Activated CD4-positive, alpha-beta T cell treated with anti-CD3 and anti-CD28 coated beads for 36 hours (primary cell): ENCODE results near the gene NCS1. TPM values are rescaled to one million over a fixed set of nuclear protein-coding genes. Genes with fewer than 3 reads are reported as not detected.

Source experiments
- ATAC-seq: fragments of 200-7000 bp; cut with Tn5 transposase; one replicate; pipeline ENCODE4 v1.10.0; 2021; ENCODE audit warnings: mild to moderate bottlenecking, moderate library complexity
- CTCF ChIA-PET: fragments of 350-600 bp; sonication (Branson Sonifier 250); formaldehyde crosslinking; loops from one replicate; lab custom pipeline; 2021; ENCODE audit warnings: antibody characterized with exemption; lab: Charles Lee
- POLR2A ChIA-PET: fragments of 350-600 bp; sonication (Branson Sonifier 250); formaldehyde crosslinking; loops from one replicate; lab custom pipeline; 2021; ENCODE audit warnings: antibody characterized with exemption, inconsistent platforms; lab: Charles Lee
- DNase-seq: peaks from one replicate; pipeline ENCODE4 v3.0.0-alpha.2; 2020
- H3K27ac Mint-ChIP-seq: one replicate; pipeline ENCODE4 v1.8.0; 2021; ENCODE audit warnings: mixed read lengths
- H3K27me3 Mint-ChIP-seq: one replicate; pipeline ENCODE4 v1.8.0; 2021; ENCODE audit warnings: mixed read lengths
- H3K36me3 Mint-ChIP-seq: one replicate; pipeline ENCODE4 v1.8.0; 2021; ENCODE audit warnings: low read depth, mixed read lengths
- H3K4me1 Mint-ChIP-seq: one replicate; pipeline ENCODE4 v1.8.0; 2021; ENCODE audit warnings: mixed read lengths
- H3K4me3 Mint-ChIP-seq: one replicate; pipeline ENCODE4 v1.8.0; 2021; ENCODE audit warnings: mild to moderate bottlenecking, moderate library complexity, mixed read lengths
- H3K9me3 Mint-ChIP-seq: one replicate; pipeline ENCODE4 v1.8.0; 2021; ENCODE audit warnings: low read depth, mixed read lengths
- intact Hi-C, 2 experiments: fragments of 100-400 bp; cut with DNase I in 1 of 2; cut with micrococcal nuclease in 1 of 2; formaldehyde crosslinking; loops; one replicate each; pipeline versions ENCODE4 v1.14.2 to v1.15.1; 2022 to 2024; cut with DNase I, micrococcal nuclease
- total RNA-seq, 2 experiments: library from RNA; stranded (reverse); gene quantifications; one replicate each; pipeline ENCODE4 v1.2.3, GENCODE V29; 2021

NCS1 gene
- total RNA-seq, 2 experiments from 2014 or later, result 24.8 to 25.2 TPM

GRCh38 chr9:130194378-130194932 lies 22.3 kb downstream of the NCS1 start:
- no peaks in the 10 kb centered on the region for H3K36me3 Mint-ChIP-seq
- H3K27ac Mint-ChIP-seq, result no peak overlapping the region
- ChIA-PET CTCF (interaction anchor here (0.6 to 0.7 kb wide), 2 partner anchors 44 to 1022 kb away, joined by 3 read pairs; no protein-coding TSS in a partner anchor), POLR2A (interaction anchor here (0.6 kb wide), 1 partner anchor 26 kb away, joined by 4 read pairs; no protein-coding TSS in a partner anchor)
- no peak for ATAC-seq
- no peaks in the 10 kb centered on the region for H3K4me1 Mint-ChIP-seq
- H3K9me3 Mint-ChIP-seq, result no peaks in the 10 kb centered on the region
- no peak overlapping the region for H3K4me3 Mint-ChIP-seq
- intact Hi-C loops, result no loop called here
- DNase-seq, result no peak
- no peaks in the 10 kb centered on the region for H3K27me3 Mint-ChIP-seq

GRCh38 chr9:130195638-130196037 lies 23.4 kb downstream of the NCS1 start:
- H3K4me3 Mint-ChIP-seq, result no peak overlapping the region
- H3K9me3 Mint-ChIP-seq, result no peaks in the 10 kb centered on the region
- H3K4me1 Mint-ChIP-seq, result no peaks in the 10 kb centered on the region
- ChIA-PET CTCF (no interaction called here), POLR2A (no interaction called here)
- no peaks in the 10 kb centered on the region for H3K27me3 Mint-ChIP-seq
- ATAC-seq (no peak), DNase-seq (no peak)
- intact Hi-C loops, result no loop called here
- no peaks in the 10 kb centered on the region for H3K36me3 Mint-ChIP-seq
- H3K27ac Mint-ChIP-seq, result no peak overlapping the region

GRCh38 chr9:130196643-130197042 lies 24.4 kb downstream of the NCS1 start:
- H3K36me3 Mint-ChIP-seq, result no peaks in the 10 kb centered on the region
- no peaks in the 10 kb centered on the region for H3K9me3 Mint-ChIP-seq
- H3K27me3 Mint-ChIP-seq, result no peaks in the 10 kb centered on the region
- POLR2A ChIA-PET, result no interaction called here
- CTCF ChIA-PET, result no interaction called here
- H3K4me3 Mint-ChIP-seq, result no peak overlapping the region
- no peak overlapping the region for H3K27ac Mint-ChIP-seq
- H3K4me1 Mint-ChIP-seq, result no peaks in the 10 kb centered on the region
- DNase-seq (no peak), ATAC-seq (no peak)
- intact Hi-C loops, result no loop called here

- DNase-seq (no peak), ATAC-seq (no peak)
- no peak overlapping the region for H3K27ac Mint-ChIP-seq
- no peak overlapping the region for H3K4me3 Mint-ChIP-seq
- no peaks in the 10 kb centered on the region for H3K36me3 Mint-ChIP-seq
- ChIA-PET POLR2A (no interaction called here), CTCF (interaction anchor here (1.4 kb wide), 1 partner anchor 89 kb away, joined by 4 read pairs; no protein-coding TSS in a partner anchor)
- H3K4me1 Mint-ChIP-seq, result no peaks in the 10 kb centered on the region
- intact Hi-C loops, result no loop called here
- no peaks in the 10 kb centered on the region for H3K9me3 Mint-ChIP-seq
- H3K27me3 Mint-ChIP-seq, result no peaks in the 10 kb centered on the region
These were observed 25.2 kb downstream of the NCS1 start for GRCh38 chr9:130197386-130197785.

GRCh38 chr9:130197888-130198287 lies 25.7 kb downstream of the NCS1 start:
- no peak for ATAC-seq
- Mint-ChIP-seq H3K4me1 (no peaks in the 10 kb centered on the region), H3K36me3 (no peaks in the 10 kb centered on the region), H3K4me3 (no peak overlapping the region), H3K9me3 (no peaks in the 10 kb centered on the region), H3K27me3 (no peaks in the 10 kb centered on the region), H3K27ac (no peak overlapping the region)
- no peak for DNase-seq
- ChIA-PET POLR2A (no interaction called here), CTCF (interaction anchor here (1.4 kb wide), 1 partner anchor 90 kb away, joined by 4 read pairs; no protein-coding TSS in a partner anchor)
- intact Hi-C loops, result no loop called here

GRCh38 chr9:130198501-130199179 lies 26.4 kb downstream of the NCS1 start:
- POLR2A ChIA-PET, result no interaction called here
- H3K4me1 Mint-ChIP-seq, result no peaks in the 10 kb centered on the region
- CTCF ChIA-PET, result interaction anchor here (1.4 kb wide), 1 partner anchor 91 kb away, joined by 4 read pairs; no protein-coding TSS in a partner anchor
- H3K36me3 Mint-ChIP-seq, result no peaks in the 10 kb centered on the region
- DNase-seq (no peak), ATAC-seq (no peak)
- no peak overlapping the region for H3K27ac Mint-ChIP-seq
- no peaks in the 10 kb centered on the region for H3K27me3 Mint-ChIP-seq
- no peak overlapping the region for H3K4me3 Mint-ChIP-seq
- no peaks in the 10 kb centered on the region for H3K9me3 Mint-ChIP-seq
- intact Hi-C loops, result no loop called here

GRCh38 chr9:130199605-130200004 lies 27.4 kb downstream of the NCS1 start:
- ChIA-PET POLR2A (no interaction called here), CTCF (interaction anchor here (1.5 kb wide), 1 partner anchor 416 kb away, joined by 4 read pairs; no protein-coding TSS in a partner anchor)
- no peaks in the 10 kb centered on the region for H3K27me3 Mint-ChIP-seq
- intact Hi-C loops, result no loop called here
- no peak for ATAC-seq
- no peaks in the 10 kb centered on the region for H3K36me3 Mint-ChIP-seq
- no peak for DNase-seq
- no peaks in the 10 kb centered on the region for H3K4me1 Mint-ChIP-seq
- no peak overlapping the region for H3K27ac Mint-ChIP-seq
- H3K4me3 Mint-ChIP-seq, result no peak overlapping the region
- H3K9me3 Mint-ChIP-seq, result no peaks in the 10 kb centered on the region

GRCh38 chr9:130200038-130200849 lies 28.0 kb downstream of the NCS1 start:
- Mint-ChIP-seq H3K4me3 (no peak overlapping the region), H3K4me1 (no peaks in the 10 kb centered on the region), H3K9me3 (no peaks in the 10 kb centered on the region), H3K27ac (no peak overlapping the region), H3K36me3 (no peaks in the 10 kb centered on the region), H3K27me3 (no peaks in the 10 kb centered on the region)
- ChIA-PET POLR2A (no interaction called here), CTCF (interaction anchor here (1.5 kb wide), 1 partner anchor 416 kb away, joined by 4 read pairs; no protein-coding TSS in a partner anchor)
- intact Hi-C loops, result no loop called here
- ATAC-seq (no peak), DNase-seq (no peak)

- ChIA-PET CTCF (interaction anchor here (1.5 kb wide), 1 partner anchor 418 kb away, joined by 4 read pairs; no protein-coding TSS in a partner anchor), POLR2A (no interaction called here)
- Mint-ChIP-seq H3K27me3 (no peaks in the 10 kb centered on the region), H3K4me1 (no peaks in the 10 kb centered on the region), H3K9me3 (no peaks in the 10 kb centered on the region), H3K27ac (no peak overlapping the region), H3K4me3 (no peak overlapping the region), H3K36me3 (no peaks in the 10 kb centered on the region)
- DNase-seq (no peak), ATAC-seq (no peak)
- intact Hi-C loops, result no loop called here
These were observed 29.2 kb downstream of the NCS1 start for GRCh38 chr9:130201399-130201873.

GRCh38 chr9:130201974-130202373 lies 29.8 kb downstream of the NCS1 start:
- DNase-seq, result no peak
- intact Hi-C loops, result no loop called here
- no peaks in the 10 kb centered on the region for H3K36me3 Mint-ChIP-seq
- H3K4me1 Mint-ChIP-seq, result no peaks in the 10 kb centered on the region
- no peak overlapping the region for H3K27ac Mint-ChIP-seq
- no peaks in the 10 kb centered on the region for H3K27me3 Mint-ChIP-seq
- ChIA-PET POLR2A (interaction anchor here (0.7 kb wide), 1 partner anchor 40 kb away, joined by 9 read pairs; no protein-coding TSS in a partner anchor), CTCF (no interaction called here)
- H3K9me3 Mint-ChIP-seq, result no peaks in the 10 kb centered on the region
- no peak for ATAC-seq
- no peak overlapping the region for H3K4me3 Mint-ChIP-seq

- ATAC-seq, result no peak
- intact Hi-C loops, result loop anchor here in 1 of 2 experiments (2.0 kb wide), 1 partner anchor 14 kb away; no protein-coding TSS in a partner anchor
- H3K36me3 Mint-ChIP-seq, result no peaks in the 10 kb centered on the region
- no peaks in the 10 kb centered on the region for H3K27me3 Mint-ChIP-seq
- no peaks in the 10 kb centered on the region for H3K4me1 Mint-ChIP-seq
- no peaks in the 10 kb centered on the region for H3K9me3 Mint-ChIP-seq
- H3K27ac Mint-ChIP-seq, result no peak overlapping the region
- DNase-seq, result no peak
- CTCF ChIA-PET, result interaction anchor here (0.6 to 1.0 kb wide), 3 partner anchors 11 to 133 kb away, joined by 3 to 4 read pairs (median 3); no protein-coding TSS in a partner anchor
- H3K4me3 Mint-ChIP-seq, result no peak overlapping the region
- POLR2A ChIA-PET, result no interaction called here
These were observed 32.1 kb downstream of the NCS1 start for GRCh38 chr9:130204341-130204740.
